ENCODE data around the gene KLF5. TPM values are rescaled to one million over a fixed set of nuclear protein-coding genes. Genes with fewer than 3 reads are reported as not detected.

KLF5 gene
- total RNA-seq, 2 donors from 2014 or later: 6.6 to 17.9 TPM

GRCh38 chr13:73111331-73111730, 52.5 kb downstream of the KLF5 start:
- Histone ChIP-seq H3K4me1 (peaks cover 13% of the 10 kb centered on the region), H3K27ac (no peak overlapping the region), H3K27me3 (no peaks in the 10 kb centered on the region), H3K36me3 (replicated peaks in 1 of 2; ENCODE audit: insufficient read depth in 1 of 2, low read depth in 2 of 2) (no peaks in the 10 kb centered on the region), H3K4me3 (no peak overlapping the region), H3K9me3 (no peaks in the 10 kb centered on the region)
- ATAC-seq (no peak), DNase-seq (no peak)
- intact Hi-C loops (cut with DNase I): no loop called here
- 82 to 84% methylated on average over 3 of the region's 3 CpGs for WGBS, 2 donors
- no peak for TF ChIP-seq CTCF (IDR thresholded peaks at IDR 0.05)
- no peak for TF ChIP-seq POLR2A (IDR thresholded peaks at IDR 0.05)

GRCh38 chr13:73119612-73120011, 60.8 kb downstream of the KLF5 start:
- H3K27me3 ChIP-seq: no peaks in the 10 kb centered on the region
- no peak overlapping the region for H3K27ac ChIP-seq
- TF ChIP-seq POLR2A (IDR thresholded peaks at IDR 0.05) (no peak), CTCF (IDR thresholded peaks at IDR 0.05) (no peak)
- DNase-seq (no peak), ATAC-seq (no peak)
- no peaks in the 10 kb centered on the region for H3K9me3 ChIP-seq
- no peaks in the 10 kb centered on the region for H3K4me1 ChIP-seq
- 94 to 96% methylated on average over 3 of the region's 3 CpGs for WGBS, 2 donors
- H3K36me3 ChIP-seq (replicated peaks in 1 of 2; ENCODE audit: insufficient read depth in 1 of 2, low read depth in 2 of 2): no peaks in the 10 kb centered on the region
- intact Hi-C loops (cut with DNase I): no loop called here
- no peak overlapping the region for H3K4me3 ChIP-seq

Small RNA genes lying within 50 kb of the gene (small RNA-seq; reads per million reads assigned to genes)
- not detected for gene RNU6-66P

Data from body of pancreas (tissue), 4 donors.